HS-27A (cell line): Measurements from ENCODE around the gene SLC25A13.

Experiments
- DNase-seq: peaks from one replicate; pipeline ENCODE4 v3.0.0-alpha.2; 2012; ENCODE audit warnings: low read depth, missing footprints

Gene SLC25A13

GRCh38 chr7:96152706-96153105 is 169.2 kb downstream of the SLC25A13 start:
- DNase-seq, result no peak

GRCh38 chr7:96151889-96152288 is 170.0 kb downstream of the SLC25A13 start:
- no peak for DNase-seq

- no peak for DNase-seq
Observed at GRCh38 chr7:96144260-96144526, 177.7 kb downstream of the SLC25A13 start.

GRCh38 chr7:96143495-96144259 is 178.2 kb downstream of the SLC25A13 start:
- DNase-seq, result no peak

- no peak for DNase-seq
Observed at GRCh38 chr7:96136600-96137239, 185.2 kb downstream of the SLC25A13 start.

GRCh38 chr7:96135241-96135640 is 186.7 kb downstream of the SLC25A13 start:
- DNase-seq, result no peak

GRCh38 chr7:96131525-96131924 is 190.4 kb downstream of the SLC25A13 start:
- DNase-seq, result no peak

- no peak for DNase-seq
Observed at GRCh38 chr7:96127746-96128145, 194.2 kb downstream of the SLC25A13 start.

- DNase-seq, result no peak
Observed at GRCh38 chr7:96126382-96126781, 195.5 kb downstream of the SLC25A13 start.

- DNase-seq, result no peak
Observed at GRCh38 chr7:96122746-96123145, 199.2 kb downstream of the SLC25A13 start.

- no peak for DNase-seq
Observed at GRCh38 chr7:96121752-96122151, 200.1 kb downstream of the SLC25A13 start.

- no peak for DNase-seq
Observed at GRCh38 chr7:96120445-96121225, 201.3 kb downstream of the SLC25A13 start.

GRCh38 chr7:96118449-96119001 is 203.4 kb downstream of the SLC25A13 start:
- DNase-seq, result no peak

- no peak for DNase-seq
Observed at GRCh38 chr7:96116173-96116572, 205.7 kb downstream of the SLC25A13 start.

- no peak for DNase-seq
Observed at GRCh38 chr7:96114190-96114589, 207.7 kb downstream of the SLC25A13 start.

GRCh38 chr7:96111405-96111804 is 210.5 kb downstream of the SLC25A13 start:
- DNase-seq, result no peak

- no peak for DNase-seq
Observed at GRCh38 chr7:96104984-96105383, 216.9 kb downstream of the SLC25A13 start.

GRCh38 chr7:96102096-96102811 is 219.6 kb downstream of the SLC25A13 start:
- no peak for DNase-seq

- DNase-seq, result no peak
Observed at GRCh38 chr7:96100737-96101136, 221.2 kb downstream of the SLC25A13 start.

- DNase-seq, result no peak
Observed at GRCh38 chr7:96097835-96098234, 224.1 kb downstream of the SLC25A13 start.

- DNase-seq, result no peak
Observed at GRCh38 chr7:96093435-96093834, 228.5 kb downstream of the SLC25A13 start.

- DNase-seq, result no peak
Observed at GRCh38 chr7:96090756-96091155, 231.1 kb downstream of the SLC25A13 start.
